ENCODE data around the gene SH3PXD2A. TPM values are rescaled to one million over a fixed set of nuclear protein-coding genes. Genes with fewer than 3 reads are reported as not detected.

SH3PXD2A gene
- total RNA-seq, 4 donors from 2014 or later: 128 to 154 (median 136) TPM

GRCh38 chr10:103879831-103880230 lies 24.5 kb upstream of the SH3PXD2A start:
- no peaks in the 10 kb centered on the region for H3K9me3 ChIP-seq
- DNase-seq (ENCODE audit: low spot score in 2 of 2): no peak
- H3K27ac ChIP-seq: no peak overlapping the region
- H3K4me3 ChIP-seq: no peak overlapping the region
- 93% methylated on average over 7 of the region's 7 CpGs for WGBS, 2 donors
- H3K4me1 ChIP-seq: peaks cover 0 to 5% (median 0%) of the 10 kb centered on the region in 4 donors
- no peaks in the 10 kb centered on the region for H3K27me3 ChIP-seq
- H3K36me3 ChIP-seq: peaks cover 0 to 67% (median 6%) of the 10 kb centered on the region in 3 donors
- TF ChIP-seq POLR2A (IDR thresholded peaks at IDR 0.05): no peak
- TF ChIP-seq, protein P1, sequence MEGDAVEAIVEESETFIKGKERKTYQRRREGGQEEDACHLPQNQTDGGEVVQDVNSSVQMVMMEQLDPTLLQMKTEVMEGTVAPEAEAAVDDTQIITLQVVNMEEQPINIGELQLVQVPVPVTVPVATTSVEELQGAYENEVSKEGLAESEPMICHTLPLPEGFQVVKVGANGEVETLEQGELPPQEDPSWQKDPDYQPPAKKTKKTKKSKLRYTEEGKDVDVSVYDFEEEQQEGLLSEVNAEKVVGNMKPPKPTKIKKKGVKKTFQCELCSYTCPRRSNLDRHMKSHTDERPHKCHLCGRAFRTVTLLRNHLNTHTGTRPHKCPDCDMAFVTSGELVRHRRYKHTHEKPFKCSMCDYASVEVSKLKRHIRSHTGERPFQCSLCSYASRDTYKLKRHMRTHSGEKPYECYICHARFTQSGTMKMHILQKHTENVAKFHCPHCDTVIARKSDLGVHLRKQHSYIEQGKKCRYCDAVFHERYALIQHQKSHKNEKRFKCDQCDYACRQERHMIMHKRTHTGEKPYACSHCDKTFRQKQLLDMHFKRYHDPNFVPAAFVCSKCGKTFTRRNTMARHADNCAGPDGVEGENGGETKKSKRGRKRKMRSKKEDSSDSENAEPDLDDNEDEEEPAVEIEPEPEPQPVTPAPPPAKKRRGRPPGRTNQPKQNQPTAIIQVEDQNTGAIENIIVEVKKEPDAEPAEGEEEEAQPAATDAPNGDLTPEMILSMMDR (IDR thresholded peaks at IDR 0.05): no peak
- no peak for TF ChIP-seq EP300 (IDR thresholded peaks at IDR 0.05)

GRCh38 chr10:103879409-103879808 lies 24.0 kb upstream of the SH3PXD2A start:
- Histone ChIP-seq H3K36me3 (peaks cover 0 to 67% (median 6%) of the 10 kb centered on the region in 3 donors), H3K9me3 (no peaks in the 10 kb centered on the region), H3K27me3 (no peaks in the 10 kb centered on the region), H3K4me1 (peaks cover 0 to under 1% (median 0%) of the 10 kb centered on the region in 4 donors), H3K27ac (no peak overlapping the region), H3K4me3 (no peak overlapping the region)
- TF ChIP-seq, protein P1 (IDR thresholded peaks at IDR 0.05): no peak
- TF ChIP-seq EP300 (IDR thresholded peaks at IDR 0.05): no peak
- no peak for TF ChIP-seq POLR2A (IDR thresholded peaks at IDR 0.05)
- DNase-seq (ENCODE audit: low spot score in 2 of 2): no peak
- 86 to 89% methylated on average over 9 of the region's 9 CpGs for WGBS, 2 donors

GRCh38 chr10:103877861-103878260 lies 22.5 kb upstream of the SH3PXD2A start:
- Histone ChIP-seq H3K4me3 (no peak overlapping the region), H3K27me3 (no peaks in the 10 kb centered on the region), H3K27ac (no peak overlapping the region), H3K36me3 (peaks cover 0 to 66% (median 6%) of the 10 kb centered on the region in 3 donors), H3K9me3 (no peaks in the 10 kb centered on the region), H3K4me1 (no peaks in the 10 kb centered on the region)
- WGBS, 2 donors: 82 to 91% methylated on average over 1 of the region's 1 CpG
- TF ChIP-seq EP300 (IDR thresholded peaks at IDR 0.05) (no peak), POLR2A (IDR thresholded peaks at IDR 0.05) (no peak)
- TF ChIP-seq, protein P1 (IDR thresholded peaks at IDR 0.05): no peak
- DNase-seq (ENCODE audit: low spot score in 2 of 2): no peak

GRCh38 chr10:103876155-103876554 lies 20.8 kb upstream of the SH3PXD2A start:
- WGBS, 2 donors: 87% methylated on average over 5 of the region's 5 CpGs
- H3K27me3 ChIP-seq: no peaks in the 10 kb centered on the region
- H3K36me3 ChIP-seq: peaks cover 0 to 59% (median 6%) of the 10 kb centered on the region in 3 donors
- no peaks in the 10 kb centered on the region for H3K9me3 ChIP-seq
- DNase-seq (ENCODE audit: low spot score in 2 of 2): no peak
- H3K4me1 ChIP-seq: no peaks in the 10 kb centered on the region
- TF ChIP-seq, protein P1 (IDR thresholded peaks at IDR 0.05): no peak
- no peak for TF ChIP-seq EP300 (IDR thresholded peaks at IDR 0.05)
- H3K4me3 ChIP-seq: no peak overlapping the region
- no peak overlapping the region for H3K27ac ChIP-seq

GRCh38 chr10:103874730-103875129 lies 19.4 kb upstream of the SH3PXD2A start:
- no peaks in the 10 kb centered on the region for H3K27me3 ChIP-seq
- H3K4me3 ChIP-seq: no peak overlapping the region
- WGBS, 2 donors: 83 to 88% methylated on average over 6 of the region's 6 CpGs
- peaks cover 0 to 4% (median 0%) of the 10 kb centered on the region in 4 donors for H3K4me1 ChIP-seq
- no peak for TF ChIP-seq EP300 (IDR thresholded peaks at IDR 0.05)
- no peak for TF ChIP-seq POLR2A (IDR thresholded peaks at IDR 0.05)
- peaks cover 0 to 45% (median 6%) of the 10 kb centered on the region in 3 donors for H3K36me3 ChIP-seq
- no peaks in the 10 kb centered on the region for H3K9me3 ChIP-seq
- no peak for DNase-seq (ENCODE audit: low spot score in 2 of 2)
- H3K27ac ChIP-seq: no peak overlapping the region
